Muscle of arm (tissue), 12 donors: ENCODE measurements around the gene KRTAP12-2. TPM values are rescaled to one million over a fixed set of nuclear protein-coding genes. Genes with fewer than 3 reads are reported as not detected.
"Not testable (repeated sequence)": the region's sequence is repeated elsewhere in the genome, so short reads cannot be mapped to it uniquely, and the experiment has no call there.

Experiments used
- DNase-seq: peaks from one replicate; pipeline ENCODE4 v3.0.0-alpha.2; 2013
- polyA plus RNA-seq, 12 donors: library from polyadenylated mRNA; unstranded; fragments of 120-200 nt; gene quantifications; one replicate each; pipeline ENCODE4 v1.2.1, GENCODE V29; 2013; ENCODE audit not compliant: insufficient read length in 12 of 12

KRTAP12-2 gene
- polyA plus RNA-seq, 12 donors, result not detected

DNA sequence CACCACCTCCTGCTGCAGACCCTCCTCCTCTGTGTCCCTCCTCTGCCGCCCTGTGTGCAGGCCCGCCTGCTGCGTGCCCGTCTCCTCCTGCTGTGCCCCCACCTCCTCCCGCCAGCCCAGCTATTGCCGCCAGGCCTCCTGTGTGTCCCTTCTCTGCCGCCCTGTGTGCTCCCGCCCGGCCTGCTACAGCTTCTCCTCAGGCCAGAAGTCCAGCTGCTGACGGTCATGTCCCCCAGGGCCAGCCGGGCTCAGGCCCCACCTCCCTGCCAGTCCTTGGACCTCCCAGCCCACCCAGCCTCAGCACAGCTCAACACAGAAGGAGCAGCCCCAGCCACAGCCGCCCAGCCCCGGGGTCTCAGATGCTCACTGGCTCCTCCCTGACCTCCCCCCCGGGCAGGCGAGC, 38.9 kb downstream of the KRTAP12-2 start:
- not testable (repeated sequence) for DNase-seq

DNA sequence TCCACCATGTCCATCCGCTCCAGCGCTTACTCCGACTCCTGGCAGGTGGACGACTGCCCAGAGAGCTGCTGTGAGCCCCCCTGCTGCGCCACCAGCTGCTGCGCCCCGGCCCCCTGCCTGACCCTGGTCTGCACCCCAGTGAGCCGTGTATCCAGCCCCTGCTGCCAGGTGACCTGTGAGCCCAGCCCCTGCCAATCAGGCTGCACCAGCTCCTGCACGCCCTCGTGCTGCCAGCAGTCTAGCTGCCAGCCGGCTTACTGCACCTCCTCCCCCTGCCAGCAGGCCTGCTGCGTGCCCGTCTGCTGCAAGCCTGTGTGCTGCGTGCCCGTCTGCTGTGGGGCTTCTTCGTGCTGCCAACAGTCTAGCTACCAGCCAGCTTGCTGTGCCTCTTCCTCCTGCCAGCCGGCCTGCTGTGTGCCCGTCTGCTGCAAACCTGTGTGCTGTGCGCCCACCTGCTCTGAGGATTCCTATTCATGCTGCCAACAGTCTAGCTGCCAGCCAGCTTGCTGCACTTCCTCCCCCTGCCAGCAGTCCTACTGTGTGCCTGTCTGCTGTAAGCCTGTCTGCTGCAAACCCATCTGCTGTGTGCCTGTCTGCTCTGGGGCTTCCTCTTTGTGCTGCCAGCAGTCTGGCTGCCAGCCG, 39.4 kb downstream of the KRTAP12-2 start:
- DNase-seq, result not testable (repeated sequence)

DNA sequence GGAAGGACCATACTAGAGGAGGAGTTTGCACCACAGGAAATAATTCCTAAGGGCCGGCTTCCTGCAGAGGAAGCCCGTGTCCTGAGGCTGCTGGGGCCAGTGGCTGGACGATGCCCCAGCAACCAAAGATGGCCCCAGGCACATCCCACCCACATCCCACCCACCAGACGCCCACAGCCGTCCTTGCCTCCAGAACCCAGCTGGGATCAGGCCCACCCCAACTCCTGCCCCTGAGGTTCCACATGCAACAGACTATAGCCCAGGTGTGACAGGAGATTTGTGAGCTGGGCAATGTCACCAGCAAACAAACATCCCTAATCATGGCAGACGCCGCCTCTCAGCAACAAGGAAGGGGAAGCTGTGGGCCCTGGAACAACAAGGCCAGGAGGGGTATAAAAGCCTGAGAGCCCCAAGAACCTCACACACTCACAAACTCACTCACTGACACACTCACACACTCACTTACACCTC, 40.0 kb downstream of the KRTAP12-2 start, which contains the start of gene KRTAP10-9:
Gene KRTAP10-9, plus strand, starts transcription at position 421 of the 471 bp plus-strand sequence. CDS start 79 bp downstream, outside the sequence.
- DNase-seq, result no peak

DNA sequence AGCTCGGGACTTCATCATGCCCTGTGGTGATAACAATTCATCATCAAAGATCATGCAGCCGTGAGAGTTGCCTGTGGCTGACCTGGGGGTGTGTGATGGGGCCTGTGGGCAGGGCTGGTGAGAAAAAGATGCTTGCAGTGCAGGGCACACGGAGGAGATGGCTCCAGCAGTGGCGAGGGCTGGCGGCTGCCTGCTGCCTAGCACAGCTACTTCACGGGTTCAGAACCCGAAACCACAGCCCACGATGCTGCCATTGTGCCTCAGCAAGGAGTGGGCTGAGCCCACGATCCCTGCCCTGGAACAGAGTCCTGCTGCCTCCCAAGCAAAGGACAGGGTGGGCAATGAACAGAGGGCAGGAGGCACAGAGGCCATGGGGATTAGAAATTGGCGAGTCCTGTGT, 40.5 kb downstream of the KRTAP12-2 start:
- no peak for DNase-seq

DNA sequence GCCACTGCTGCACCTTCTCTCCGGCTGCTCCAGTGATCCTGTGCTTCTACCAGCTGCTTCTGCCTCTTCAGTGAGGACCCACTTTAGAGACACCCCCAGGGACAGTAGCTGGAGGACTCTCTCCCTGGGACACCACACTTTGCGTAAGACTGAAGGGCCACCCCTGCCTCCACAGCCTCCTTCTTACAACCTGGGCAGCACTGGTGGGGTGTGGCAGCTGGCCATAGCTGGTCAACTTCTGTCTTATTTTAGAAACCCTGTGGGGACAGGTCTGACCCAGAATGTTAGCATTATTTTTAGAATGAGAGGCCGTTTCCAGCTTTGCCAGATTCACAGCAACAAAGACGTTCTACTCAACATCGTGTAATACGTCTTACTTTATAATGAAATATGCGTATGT, 41.0 kb downstream of the KRTAP12-2 start:
- no peak for DNase-seq

DNA sequence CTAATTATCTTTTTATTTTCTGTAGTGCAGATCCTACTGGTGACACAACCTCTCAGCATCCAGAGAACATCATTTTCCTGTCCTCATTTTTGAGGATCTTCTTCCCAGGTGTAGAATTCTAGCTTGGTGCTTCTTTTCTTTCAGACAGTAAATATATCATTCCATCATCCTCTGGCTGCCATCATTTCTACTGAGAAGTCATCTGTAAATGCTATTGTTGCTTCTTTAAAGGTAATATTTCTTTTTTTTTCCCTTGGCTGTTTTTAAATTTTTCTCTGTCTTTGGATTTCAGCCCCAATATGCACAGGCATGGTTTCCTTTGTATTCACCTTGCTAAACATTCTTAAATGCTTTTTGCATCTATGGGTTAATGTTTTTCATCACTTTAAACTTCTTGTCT, 43.2 kb downstream of the KRTAP12-2 start:
- DNase-seq, result no peak

DNA sequence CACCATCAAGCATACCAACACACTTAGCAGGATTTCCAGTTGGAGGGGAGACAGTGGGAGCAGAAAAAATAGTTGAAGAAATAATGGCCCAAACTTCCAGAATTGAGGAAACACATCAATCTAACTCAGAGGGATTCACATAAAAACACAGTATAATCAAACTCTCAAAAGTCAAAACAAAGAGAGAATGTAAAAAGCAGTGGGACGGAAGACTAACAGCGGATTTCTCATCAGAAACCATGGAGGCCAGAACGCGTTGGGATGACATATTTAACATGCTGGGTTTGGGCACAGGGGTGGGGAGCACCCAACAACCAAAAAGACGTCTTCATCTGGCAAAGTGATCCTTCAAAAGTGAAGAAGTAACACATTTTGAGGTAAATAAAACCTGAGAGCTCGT, 46.8 kb downstream of the KRTAP12-2 start:
- DNase-seq, result no peak

DNA sequence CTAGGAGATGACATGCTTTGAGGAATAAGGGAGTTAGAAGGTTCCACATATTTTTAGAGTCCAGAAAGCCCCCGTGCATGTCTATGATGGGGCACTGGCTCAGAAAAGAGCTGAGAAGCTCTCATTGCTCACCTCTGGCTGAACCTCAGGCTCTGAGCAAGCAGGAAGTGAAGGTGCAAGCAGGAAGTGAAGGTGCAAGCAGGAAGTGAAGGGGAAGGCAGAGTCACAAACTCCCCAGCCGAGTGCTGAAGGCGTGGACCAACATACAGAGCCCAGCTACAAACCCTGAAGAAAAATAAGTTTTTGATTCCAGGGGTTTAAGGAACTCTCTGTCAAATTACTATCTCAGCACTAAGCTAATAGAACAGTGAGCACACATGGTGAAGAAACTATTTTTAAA, 47.8 kb downstream of the KRTAP12-2 start:
- DNase-seq, result no peak

DNA sequence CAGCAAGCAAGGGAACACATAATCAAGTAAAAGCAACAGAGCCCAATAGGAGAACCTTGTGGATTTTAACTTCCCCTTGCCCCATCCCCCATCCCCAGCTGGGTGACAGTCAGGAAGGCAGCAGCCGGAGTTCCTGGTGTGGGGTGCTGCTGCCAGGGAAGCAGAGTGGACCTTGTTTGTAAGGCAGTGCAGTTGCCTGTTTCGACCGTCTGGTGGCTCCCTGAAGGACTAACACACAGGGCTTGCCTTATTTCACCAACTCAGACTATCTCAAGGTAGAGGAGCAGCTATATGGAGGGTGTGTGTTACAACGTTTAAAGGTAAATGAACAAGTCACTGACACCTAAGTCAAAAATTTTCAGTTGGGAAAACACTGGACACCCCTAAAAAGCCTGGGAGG, 48.2 kb downstream of the KRTAP12-2 start:
- no peak for DNase-seq

DNA sequence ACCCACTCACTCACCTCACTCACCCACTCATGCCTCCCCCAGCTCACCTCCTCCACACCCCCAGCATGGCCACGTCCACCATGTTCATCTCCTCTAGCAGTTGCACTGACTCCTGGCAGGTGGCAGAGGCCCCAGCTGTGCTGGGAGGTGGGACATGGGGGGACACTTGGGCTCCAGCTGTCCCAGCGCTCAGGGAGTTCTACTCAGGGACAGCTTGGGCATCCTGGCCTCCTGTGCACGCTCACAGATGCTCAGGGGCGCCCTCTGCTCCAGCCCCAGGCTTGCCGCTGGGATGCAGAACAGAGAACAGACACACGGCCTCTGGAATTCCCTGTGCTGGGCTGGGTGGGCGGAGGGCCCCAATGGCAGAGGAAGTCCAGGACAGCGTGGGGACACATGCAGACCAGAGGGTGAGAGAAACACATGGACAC, 49.6 kb downstream of the KRTAP12-2 start:
- no peak for DNase-seq

DNA sequence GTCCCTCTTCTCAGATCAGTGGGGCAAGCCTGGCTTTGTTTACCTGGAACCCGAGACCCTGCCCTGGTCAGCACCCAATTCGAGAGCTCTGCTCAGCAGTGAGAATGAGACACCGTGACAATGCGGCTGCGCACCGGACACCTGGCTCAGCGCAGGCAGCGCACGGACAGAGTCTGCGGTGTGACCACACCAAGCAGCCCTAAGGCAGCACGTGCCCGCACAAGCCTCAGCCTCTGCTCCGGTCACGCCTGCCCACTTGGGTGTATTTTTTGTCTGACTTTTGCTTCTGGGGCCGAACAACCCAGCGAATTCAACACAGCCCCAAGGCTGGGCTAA, 50.2 kb downstream of the KRTAP12-2 start:
- DNase-seq, result no peak

Other genes with a start within 250 kb of the KRTAP12-2 start
- 1 to 10 TPM in 11 of 12 donors, not detected in 1; 1.8 to 5.7 (median 2.4) TPM for gene LRRC3, start 211.4 kb downstream of the KRTAP12-2 start, polyA plus RNA-seq
- gene KRTAP10-1, start 126.7 kb downstream of the KRTAP12-2 start, polyA plus RNA-seq, result not detected
- not detected for gene KRTAP10-2, start 115.4 kb downstream of the KRTAP12-2 start, polyA plus RNA-seq
- not detected for gene KRTAP10-3, start 108.1 kb downstream of the KRTAP12-2 start, polyA plus RNA-seq
- not detected for gene KRTAP10-4, start 93.2 kb downstream of the KRTAP12-2 start, polyA plus RNA-seq
- not detected for gene KRTAP10-5, start 86.3 kb downstream of the KRTAP12-2 start, polyA plus RNA-seq
- not detected for gene KRTAP10-6, start 74.4 kb downstream of the KRTAP12-2 start, polyA plus RNA-seq
- not detected for gene KRTAP10-7, start 66.3 kb downstream of the KRTAP12-2 start, polyA plus RNA-seq
- gene KRTAP10-8, start 54.8 kb downstream of the KRTAP12-2 start, polyA plus RNA-seq, result under 1 TPM in 1 of 12 donors, not detected in 11; 0.25 TPM
- not detected for gene KRTAP10-9, start 39.8 kb downstream of the KRTAP12-2 start, polyA plus RNA-seq
- not detected for gene KRTAP10-10, start 29.6 kb downstream of the KRTAP12-2 start, polyA plus RNA-seq
- not detected for gene KRTAP10-11, start 20.5 kb downstream of the KRTAP12-2 start, polyA plus RNA-seq
- gene KRTAP12-4, start 12.3 kb downstream of the KRTAP12-2 start, polyA plus RNA-seq, result not detected
- not detected for gene KRTAP12-3, start 9.0 kb downstream of the KRTAP12-2 start, polyA plus RNA-seq
- not detected for gene KRTAP12-1, start 15.2 kb upstream of the KRTAP12-2 start, polyA plus RNA-seq
- gene KRTAP10-12, start 30.2 kb upstream of the KRTAP12-2 start, polyA plus RNA-seq, result not detected
- 1 to 10 TPM in 3 of 12 donors, under 1 TPM in 6, not detected in 3; 0.05 to 9.3 (median 0.18) TPM for gene TSPEAR, start 44.6 kb upstream of the KRTAP12-2 start, polyA plus RNA-seq
- gene UBE2G2, start 134.9 kb upstream of the KRTAP12-2 start, polyA plus RNA-seq, result 100 to 1,000 TPM in 6 of 12 donors, 10 to 100 TPM in 6; 63.0 to 863 (median 98.5) TPM
- 10 to 100 TPM in 11 of 12 donors, not detected in 1; 60.7 to 88.3 (median 66.5) TPM for gene SUMO3, start 151.1 kb upstream of the KRTAP12-2 start, polyA plus RNA-seq
- 100 to 1,000 TPM in 11 of 12 donors, not detected in 1; 115 to 170 (median 129) TPM for gene PTTG1IP, start 206.8 kb upstream of the KRTAP12-2 start, polyA plus RNA-seq